HG03045 (cell line): ENCODE measurements around the gene WIPF3.

Experiments
- ATAC-seq: cut with Tn5 transposase; IDR thresholded peaks from one replicate; pipeline ENCODE4 v1.9.1; 2021; ENCODE audit warnings: mild to moderate bottlenecking, moderate library complexity; ENCODE audit not compliant: unreplicated experiment

WIPF3 gene

GRCh38 chr7:29806208-29806994 lies at the start of gene WIPF3:
Gene WIPF3, plus strand, starts transcription at chr7:29806508. Its CDS starts 28,217 bp downstream, at chr7:29834725.
- ATAC-seq = no peak

GRCh38 chr7:29763266-29763665 lies 43.0 kb upstream of the WIPF3 start:
- no peak for ATAC-seq

- no peak for ATAC-seq
These were observed 42.1 kb upstream of the WIPF3 start for GRCh38 chr7:29764227-29764626.

- no peak for ATAC-seq
These were observed 40.8 kb upstream of the WIPF3 start for GRCh38 chr7:29765490-29765889.

GRCh38 chr7:29770371-29770770 lies 35.9 kb upstream of the WIPF3 start:
- no peak for ATAC-seq

- no peak for ATAC-seq
These were observed 35.1 kb upstream of the WIPF3 start for GRCh38 chr7:29771081-29771816.

GRCh38 chr7:29779017-29779416 lies 27.3 kb upstream of the WIPF3 start:
- ATAC-seq = no peak

GRCh38 chr7:29780346-29780745 lies 26.0 kb upstream of the WIPF3 start:
- no peak for ATAC-seq

- no peak for ATAC-seq
These were observed 22.6 kb upstream of the WIPF3 start for GRCh38 chr7:29783671-29784070.

- no peak for ATAC-seq
These were observed 12.8 kb upstream of the WIPF3 start for GRCh38 chr7:29793507-29793906.

- ATAC-seq = no peak
These were observed 11.2 kb upstream of the WIPF3 start for GRCh38 chr7:29794959-29795629.

GRCh38 chr7:29795696-29796580 lies 10.4 kb upstream of the WIPF3 start:
- no peak for ATAC-seq

GRCh38 chr7:29797112-29797944 lies 9.0 kb upstream of the WIPF3 start:
- ATAC-seq = no peak

- no peak for ATAC-seq
These were observed 7.9 kb upstream of the WIPF3 start for GRCh38 chr7:29798422-29798821.

- no peak for ATAC-seq
These were observed 4.4 kb upstream of the WIPF3 start for GRCh38 chr7:29801929-29802328.

- no peak for ATAC-seq
These were observed 1.3 kb upstream of the WIPF3 start for GRCh38 chr7:29805031-29805430.

GRCh38 chr7:29805886-29806207 lies 461 bp upstream of the WIPF3 start:
- no peak for ATAC-seq

- no peak for ATAC-seq
These were observed 910 bp downstream of the WIPF3 start for GRCh38 chr7:29806995-29807841.
